Measurements from ENCODE around the gene ZAP70. TPM values are rescaled to one million over a fixed set of nuclear protein-coding genes. Genes with fewer than 3 reads are reported as not detected.
A peak's percentile ranks its signal among the peaks of the same experiment; 100 is the strongest.
"Not testable (repeated sequence)": the region's sequence is repeated elsewhere in the genome, so short reads cannot be mapped to it uniquely, and the experiment has no call there.

ZAP70 gene
- polyA plus RNA-seq, 1 donor: 3.4 TPM

GRCh38 chr2:97698530-97698929, 14.8 kb upstream of the ZAP70 start:
- no peak for DNase-seq (ENCODE audit: low read depth)

- DNase-seq (ENCODE audit: low read depth): peak; percentile 35
These were observed 13.5 kb upstream of the ZAP70 start for GRCh38 chr2:97699765-97700444.

- DNase-seq (ENCODE audit: low read depth): no peak
These were observed 12.2 kb upstream of the ZAP70 start for GRCh38 chr2:97701186-97701585.

- no peak for DNase-seq (ENCODE audit: low read depth)
These were observed 11.4 kb upstream of the ZAP70 start for GRCh38 chr2:97701851-97702465.

- no peak for DNase-seq (ENCODE audit: low read depth)
These were observed 10.5 kb upstream of the ZAP70 start for GRCh38 chr2:97702731-97703470.

GRCh38 chr2:97703741-97704140, 9.6 kb upstream of the ZAP70 start:
- DNase-seq (ENCODE audit: low read depth): no peak

- DNase-seq (ENCODE audit: low read depth): no peak
These were observed 8.4 kb upstream of the ZAP70 start for GRCh38 chr2:97704989-97705388.

- no peak for DNase-seq (ENCODE audit: low read depth)
These were observed 7.3 kb upstream of the ZAP70 start for GRCh38 chr2:97706112-97706511.

GRCh38 chr2:97706708-97707345, 6.5 kb upstream of the ZAP70 start:
- no peak for DNase-seq (ENCODE audit: low read depth)

GRCh38 chr2:97707362-97708047, 5.9 kb upstream of the ZAP70 start:
- DNase-seq (ENCODE audit: low read depth): no peak

GRCh38 chr2:97708048-97708380, 5.4 kb upstream of the ZAP70 start:
- DNase-seq (ENCODE audit: low read depth): no peak

GRCh38 chr2:97708608-97709007, 4.8 kb upstream of the ZAP70 start:
- no peak for DNase-seq (ENCODE audit: low read depth)

- no peak for DNase-seq (ENCODE audit: low read depth)
These were observed 2.0 kb upstream of the ZAP70 start for GRCh38 chr2:97711394-97711711.

GRCh38 chr2:97712175-97712574, 1.2 kb upstream of the ZAP70 start:
- not testable (repeated sequence) for DNase-seq (ENCODE audit: low read depth)

- no peak for DNase-seq (ENCODE audit: low read depth)
These were observed 582 bp upstream of the ZAP70 start for GRCh38 chr2:97712693-97713295.

GRCh38 chr2:97714084-97714949, 941 bp downstream of the ZAP70 start:
- no peak for DNase-seq (ENCODE audit: low read depth)

GRCh38 chr2:97714950-97715652, 1.7 kb downstream of the ZAP70 start:
- DNase-seq (ENCODE audit: low read depth): no peak

- DNase-seq (ENCODE audit: low read depth): no peak
These were observed 2.7 kb downstream of the ZAP70 start for GRCh38 chr2:97715951-97716694.

Measured in forelimb muscle (tissue), 1 donor.